HG02588 (cell line): ENCODE results near the gene LMOD2.
A peak's percentile ranks its signal among the peaks of the same experiment; 100 is the strongest.

Experiments used
- ATAC-seq: cut with Tn5 transposase; IDR thresholded peaks from one replicate; pipeline ENCODE4 v1.9.1; 2021; ENCODE audit warnings: mild to moderate bottlenecking, moderate library complexity; ENCODE audit not compliant: unreplicated experiment

LMOD2 gene

DNA sequence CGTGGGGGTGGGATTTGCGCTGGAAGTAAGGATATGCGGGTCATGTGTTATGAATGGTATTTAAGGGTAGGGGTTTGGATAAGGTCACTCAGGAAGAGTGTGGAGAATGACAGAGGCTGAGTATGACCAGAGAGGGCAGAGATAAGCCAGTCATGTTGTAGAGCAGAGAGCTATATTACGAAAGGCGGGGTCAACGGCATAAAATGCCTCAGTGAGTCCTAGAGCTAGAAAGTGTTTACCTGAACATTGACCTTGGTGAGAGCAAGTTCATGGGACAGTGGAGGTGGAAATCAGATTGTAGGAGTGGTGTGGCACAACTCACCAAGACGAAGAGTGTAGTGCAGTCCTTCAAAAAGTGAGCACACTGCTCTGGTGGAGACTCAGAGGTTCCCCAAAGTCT, 13.8 kb downstream of the LMOD2 start:
- ATAC-seq, result no peak

DNA sequence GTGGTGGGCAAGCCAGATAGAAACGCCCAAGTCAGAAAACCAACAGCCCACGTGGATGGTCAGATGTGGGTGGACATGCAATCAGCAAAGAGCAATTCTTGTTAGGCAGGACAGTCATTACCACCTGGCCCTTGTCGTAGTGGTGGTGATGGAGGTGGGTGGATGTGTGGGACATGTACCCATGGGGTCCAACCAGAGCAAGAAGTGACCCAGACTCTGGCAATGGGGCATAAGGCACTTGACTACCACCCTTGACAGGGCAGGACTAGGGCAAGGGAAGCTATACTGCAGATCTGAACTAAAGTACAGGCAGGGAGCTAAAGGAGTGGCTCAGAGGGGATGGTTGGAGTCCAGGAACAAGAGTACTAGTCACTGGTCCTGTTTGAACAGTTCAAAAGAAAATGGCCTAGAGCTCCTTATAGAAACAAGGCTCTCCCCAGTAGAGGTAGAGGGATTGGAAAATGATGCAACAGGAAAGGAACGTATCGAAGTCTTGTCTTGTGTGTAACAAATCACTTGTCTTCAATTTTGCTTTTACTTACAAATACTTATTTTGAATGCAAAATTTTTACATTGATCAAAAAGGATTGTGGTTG, 17.6 kb downstream of the LMOD2 start:
- no peak for ATAC-seq

DNA sequence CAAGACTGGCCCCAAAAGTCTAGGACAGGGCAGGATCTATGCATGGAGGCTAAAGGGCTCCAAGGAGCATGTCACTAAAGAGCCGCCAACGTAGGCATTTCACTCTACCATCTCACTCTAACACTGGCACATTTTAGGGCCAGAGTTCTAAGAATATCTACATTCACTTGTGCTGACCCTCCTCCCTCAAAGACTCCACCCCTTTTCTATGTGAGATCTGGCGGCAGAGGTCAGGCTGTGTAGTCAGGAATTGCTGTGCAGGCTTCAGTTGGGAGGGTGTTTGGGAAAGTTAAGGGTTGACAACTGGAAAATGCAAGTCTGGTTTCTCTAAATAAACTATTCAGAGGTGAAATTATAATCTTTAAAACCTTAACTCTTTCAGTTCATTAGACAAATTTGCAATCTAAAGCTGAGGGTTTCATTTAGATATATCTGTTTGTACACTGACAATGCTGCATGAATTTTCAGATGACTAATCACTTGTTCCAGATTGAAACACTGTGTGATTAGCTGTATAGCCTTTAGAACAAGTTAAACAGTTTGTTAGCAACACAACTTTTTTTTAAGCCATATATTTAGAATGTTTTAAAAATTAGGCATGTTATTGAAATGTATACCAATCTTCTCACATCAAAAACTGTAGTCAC, 18.2 kb downstream of the LMOD2 start:
- ATAC-seq, result no peak

DNA sequence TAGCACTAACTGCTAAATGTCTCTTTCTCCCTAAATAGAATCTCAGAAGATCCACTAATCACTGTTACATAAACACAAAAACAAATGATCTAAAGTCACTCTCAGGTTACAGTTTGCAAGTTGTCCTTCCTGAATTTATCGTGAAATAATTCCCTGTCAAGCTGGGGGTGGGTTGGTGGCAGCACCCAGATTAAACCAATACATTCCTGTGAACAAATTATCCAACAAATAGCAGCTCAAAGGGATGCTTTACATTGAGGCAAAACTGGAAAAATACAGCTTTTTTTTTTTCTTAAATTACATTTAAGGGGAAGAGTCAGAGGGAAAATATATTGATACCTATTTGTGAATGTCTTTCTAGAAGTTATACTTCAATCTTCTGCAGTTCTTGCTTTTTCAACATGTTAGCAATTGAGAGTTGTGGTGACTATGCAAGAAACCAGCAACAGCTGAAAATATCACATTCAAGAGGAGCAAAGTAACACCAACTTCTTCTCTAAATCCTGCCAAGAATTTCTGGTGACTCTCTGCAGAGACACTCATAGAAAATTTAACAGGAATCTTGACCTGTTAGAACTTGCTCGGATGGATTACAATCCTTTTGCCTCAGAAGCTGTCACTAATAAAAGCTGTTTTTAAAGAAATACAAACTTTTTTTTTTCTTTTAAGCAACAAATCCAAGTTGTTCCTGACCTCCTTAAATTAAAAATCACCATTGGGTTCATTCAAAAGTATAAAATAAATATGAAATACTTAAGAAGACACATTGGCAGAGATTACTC, 18.9 kb downstream of the LMOD2 start:
- ATAC-seq, result no peak

DNA sequence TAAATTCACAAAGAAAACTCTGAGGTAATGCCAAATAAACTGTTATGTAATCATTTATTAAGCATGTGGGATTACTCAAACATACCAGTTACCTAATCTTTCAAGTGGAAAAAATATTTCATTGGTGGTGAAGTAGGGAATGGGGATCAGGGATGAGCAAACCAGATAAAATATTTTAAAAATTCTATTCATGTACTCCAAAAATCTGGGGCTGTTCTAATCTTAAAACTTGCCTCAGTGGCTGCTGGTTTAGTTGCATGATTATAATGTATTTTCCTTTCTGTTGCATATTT, 19.5 kb downstream of the LMOD2 start:
- ATAC-seq, result no peak

DNA sequence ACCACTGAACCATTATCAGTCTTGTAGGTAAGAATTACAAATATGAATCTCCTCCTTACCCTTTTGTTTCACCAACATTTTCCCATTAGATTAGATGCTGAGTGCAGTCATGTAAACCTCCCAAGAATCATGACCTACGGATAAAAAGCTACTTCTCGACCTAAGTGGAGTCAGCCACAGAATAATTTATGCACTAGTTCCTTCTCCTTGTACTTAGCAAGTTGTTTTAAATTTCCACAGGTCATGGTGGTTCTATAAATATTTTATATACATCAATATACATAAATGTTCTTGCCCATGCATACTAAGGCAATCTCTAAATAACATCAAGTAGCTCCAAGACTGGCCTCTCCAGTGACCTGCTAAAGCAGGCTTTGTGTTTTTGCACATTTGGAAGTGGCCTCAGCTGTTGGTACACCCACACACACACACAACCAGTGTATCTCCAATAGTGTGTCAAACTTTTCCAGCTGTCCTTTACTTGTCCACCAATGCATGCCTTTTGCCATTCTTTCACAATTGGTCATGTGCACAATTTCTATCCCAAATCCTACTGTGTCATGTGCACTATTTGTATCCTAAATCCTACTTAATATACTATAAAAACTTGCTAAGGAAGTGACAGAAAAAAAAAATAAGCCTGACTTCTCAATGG, 21.5 kb downstream of the LMOD2 start:
- ATAC-seq, result no peak

DNA sequence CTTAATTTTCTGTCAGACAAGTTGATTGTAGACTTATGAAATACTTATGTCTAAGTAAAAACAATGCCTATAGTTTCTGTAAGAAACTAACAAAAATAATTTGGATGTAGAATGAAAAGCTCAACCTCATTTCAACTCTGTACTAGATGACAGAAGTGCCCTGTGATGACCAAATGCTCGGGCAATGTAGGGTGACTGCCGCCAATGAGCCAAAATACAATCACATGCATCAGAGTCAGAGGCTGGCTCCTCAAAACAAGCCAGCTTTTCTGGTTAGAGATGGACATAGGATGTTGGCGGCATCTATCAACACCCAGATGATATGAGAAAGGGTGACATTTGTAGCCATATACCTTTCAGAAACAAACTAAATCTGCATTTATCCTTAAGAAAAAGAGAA, 23.9 kb downstream of the LMOD2 start:
- no peak for ATAC-seq

DNA sequence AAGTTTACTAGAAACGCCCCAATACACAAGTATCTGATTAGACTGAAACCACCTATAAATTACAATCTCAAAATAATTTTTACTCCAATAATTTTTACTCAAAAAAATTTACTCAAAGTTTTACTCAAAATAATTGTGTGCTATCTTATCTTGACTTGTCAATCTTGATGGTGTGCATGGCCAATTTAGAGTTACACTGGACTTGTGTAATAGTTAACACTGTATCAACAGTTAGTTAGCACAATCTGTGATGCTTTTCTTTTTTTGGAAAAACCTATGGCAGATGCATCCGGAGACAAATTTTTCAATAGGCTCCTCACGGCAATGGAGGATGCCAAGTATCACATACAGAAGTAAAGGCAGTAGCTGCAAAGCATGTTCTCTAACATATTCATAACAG, 24.9 kb downstream of the LMOD2 start:
- no peak for ATAC-seq

DNA sequence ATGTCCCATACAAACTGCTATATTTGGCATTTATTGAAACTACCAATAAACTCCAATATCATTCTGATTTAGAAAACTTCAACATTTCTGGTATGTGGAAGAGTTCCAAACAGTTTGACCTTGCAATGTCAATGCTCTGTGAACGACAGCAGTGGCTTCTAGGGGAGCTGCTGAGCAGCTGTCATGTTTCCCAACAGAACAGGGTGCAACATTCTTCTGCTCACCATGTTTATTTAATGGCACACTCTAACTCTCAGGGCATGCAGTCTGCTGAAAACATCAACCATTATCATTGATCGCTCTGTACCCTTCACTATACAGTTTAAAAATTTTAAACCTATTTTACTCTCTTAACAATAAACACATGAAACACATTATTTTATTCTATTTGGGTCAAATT, 25.9 kb downstream of the LMOD2 start:
- no peak for ATAC-seq

DNA sequence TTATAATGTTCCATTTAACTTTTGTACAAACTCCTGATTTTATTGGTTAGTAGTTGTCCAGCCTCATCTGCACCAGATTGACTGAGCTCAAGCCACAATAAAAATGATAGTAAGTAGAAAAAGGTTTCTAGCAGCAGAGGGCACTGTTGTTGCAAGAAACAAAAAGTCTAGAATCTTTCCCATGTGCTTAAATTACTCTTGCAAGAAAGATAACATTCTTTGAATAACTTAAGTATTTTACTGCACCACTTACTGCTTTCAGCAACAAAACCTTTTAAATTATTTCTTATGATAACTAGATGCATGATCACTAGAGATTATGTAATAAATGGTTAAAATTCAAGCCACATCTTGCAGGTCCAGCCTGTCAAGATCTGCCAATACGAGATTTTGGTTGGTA, 27.0 kb downstream of the LMOD2 start:
- peak; percentile 58 for ATAC-seq

DNA sequence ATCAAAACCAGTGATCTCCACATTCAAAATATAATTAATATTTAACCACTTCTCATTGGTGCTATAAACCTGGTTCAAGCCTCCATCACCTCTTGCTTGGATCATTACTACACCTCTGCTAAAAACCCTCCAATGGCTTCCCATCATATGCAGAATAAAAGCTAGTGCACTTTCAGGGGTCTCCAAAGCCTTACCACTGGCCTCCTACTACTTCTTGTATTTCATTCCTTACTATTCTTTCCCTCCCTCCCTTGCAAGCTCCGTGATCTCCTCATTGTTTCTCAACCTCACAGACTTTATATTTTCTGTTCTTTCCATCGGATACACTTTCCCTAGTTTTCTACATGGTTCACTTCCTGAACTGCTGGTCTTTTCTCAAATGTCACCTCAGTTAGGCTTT, 31.5 kb downstream of the LMOD2 start:
- no peak for ATAC-seq

DNA sequence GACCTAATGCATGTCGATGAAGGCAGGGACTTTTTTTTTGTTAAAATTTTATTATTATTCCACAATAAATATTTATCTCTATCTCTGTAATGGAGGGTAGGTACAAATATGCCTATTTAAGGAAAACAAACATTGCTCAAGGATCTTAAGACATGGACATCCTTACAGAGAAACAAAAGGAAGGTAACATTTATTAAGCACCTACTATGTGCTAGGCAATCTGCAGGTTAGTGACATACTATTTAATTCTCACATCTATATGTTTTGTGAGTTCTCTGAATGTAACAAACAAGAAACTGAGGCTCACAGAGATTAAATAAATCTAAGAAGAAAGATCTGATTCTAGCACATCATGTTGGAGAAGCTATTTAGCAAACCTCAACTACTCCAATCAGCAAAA, 32.1 kb downstream of the LMOD2 start:
- no peak for ATAC-seq

DNA sequence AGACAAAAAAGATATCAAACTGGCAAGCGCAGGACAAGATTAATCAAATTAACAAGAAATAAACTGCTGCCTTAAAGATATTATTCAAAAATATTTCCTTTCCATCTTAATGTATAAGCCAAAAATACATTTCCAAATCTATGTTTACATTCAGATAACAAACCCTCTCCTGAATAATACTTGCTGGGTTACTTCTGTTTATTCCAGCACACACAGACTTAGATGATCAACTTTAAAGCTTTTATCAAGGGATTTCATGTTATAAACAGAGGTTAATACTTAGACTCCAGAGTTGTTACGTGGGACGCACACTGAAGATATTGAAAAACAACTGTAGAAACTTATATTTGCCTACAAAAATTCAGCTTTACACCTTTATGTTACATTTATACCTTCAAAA, 33.6 kb downstream of the LMOD2 start:
- no peak for ATAC-seq

DNA sequence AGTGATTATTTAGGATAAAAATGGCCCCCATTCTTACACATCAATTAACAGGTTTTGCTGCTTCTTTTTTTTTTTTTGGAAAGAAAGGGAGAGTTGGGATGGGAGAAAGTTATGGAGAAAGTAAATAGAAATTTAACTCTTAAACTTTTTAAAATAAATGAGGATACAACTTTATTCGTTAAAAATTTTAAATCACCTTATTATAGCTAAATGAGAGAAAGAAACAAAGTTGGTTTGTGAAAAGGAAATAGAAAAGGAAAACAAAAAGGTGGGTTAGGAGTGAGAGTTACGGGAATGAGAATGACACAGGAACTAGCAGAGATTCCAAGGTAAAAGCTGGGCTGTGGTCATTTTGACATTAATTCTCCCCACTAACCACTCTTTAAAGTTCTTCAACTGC, 34.9 kb downstream of the LMOD2 start:
- ATAC-seq, result no peak

DNA sequence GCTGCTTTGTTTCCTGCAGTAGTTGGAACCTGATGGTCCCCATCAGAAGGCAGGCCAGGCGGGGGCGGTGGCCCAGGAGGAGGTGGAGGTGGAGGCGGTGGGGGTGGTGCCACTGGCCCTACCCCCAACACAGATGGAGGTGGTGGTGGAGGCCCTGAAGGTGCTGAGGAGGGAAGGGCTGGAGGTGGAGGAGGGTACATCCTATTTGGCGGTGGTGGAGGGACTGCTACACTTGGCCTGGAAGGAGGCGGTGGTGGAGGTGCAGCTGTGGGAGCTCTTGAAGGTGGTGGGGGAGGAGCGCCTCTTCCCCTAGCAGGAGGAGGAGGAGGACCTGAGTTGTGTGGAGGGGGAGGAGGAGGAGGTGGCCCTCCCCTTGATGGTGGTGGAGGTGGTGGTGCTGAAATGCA, 36.8 kb downstream of the LMOD2 start:
- no peak for ATAC-seq

DNA sequence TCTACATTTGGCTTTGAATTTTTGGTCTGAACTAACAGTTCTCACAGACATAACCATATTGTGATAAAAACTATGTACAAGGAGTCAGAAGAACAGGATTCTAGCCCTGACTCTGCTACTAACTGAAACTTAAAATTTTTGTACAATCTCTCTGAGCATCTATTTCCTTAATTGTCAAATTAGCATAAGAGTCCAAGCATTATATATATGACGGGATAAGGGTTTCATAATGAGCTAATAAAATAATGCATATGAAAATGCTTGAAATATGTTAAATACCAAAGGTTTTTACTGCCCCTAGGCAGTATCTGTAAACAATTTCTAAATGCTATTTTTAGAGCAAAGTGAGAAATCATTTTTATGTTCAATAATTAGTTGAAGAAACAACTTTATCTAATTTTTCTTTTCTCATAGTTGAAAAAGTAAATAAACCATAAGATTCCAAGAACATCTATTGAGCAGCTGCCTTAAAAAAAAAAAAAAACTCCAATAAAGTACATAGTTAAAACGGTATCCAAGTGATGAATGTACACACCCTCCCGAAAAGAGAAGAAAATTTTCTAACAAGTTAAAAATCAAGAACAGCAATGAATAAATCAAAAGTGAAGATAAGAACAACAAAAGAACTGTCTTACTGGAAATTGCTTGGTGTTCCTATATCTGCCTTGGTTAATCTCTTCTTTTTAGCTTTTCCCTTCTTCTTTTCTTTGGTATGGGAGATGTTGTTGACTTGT, 40.4 kb downstream of the LMOD2 start:
- no peak for ATAC-seq

DNA sequence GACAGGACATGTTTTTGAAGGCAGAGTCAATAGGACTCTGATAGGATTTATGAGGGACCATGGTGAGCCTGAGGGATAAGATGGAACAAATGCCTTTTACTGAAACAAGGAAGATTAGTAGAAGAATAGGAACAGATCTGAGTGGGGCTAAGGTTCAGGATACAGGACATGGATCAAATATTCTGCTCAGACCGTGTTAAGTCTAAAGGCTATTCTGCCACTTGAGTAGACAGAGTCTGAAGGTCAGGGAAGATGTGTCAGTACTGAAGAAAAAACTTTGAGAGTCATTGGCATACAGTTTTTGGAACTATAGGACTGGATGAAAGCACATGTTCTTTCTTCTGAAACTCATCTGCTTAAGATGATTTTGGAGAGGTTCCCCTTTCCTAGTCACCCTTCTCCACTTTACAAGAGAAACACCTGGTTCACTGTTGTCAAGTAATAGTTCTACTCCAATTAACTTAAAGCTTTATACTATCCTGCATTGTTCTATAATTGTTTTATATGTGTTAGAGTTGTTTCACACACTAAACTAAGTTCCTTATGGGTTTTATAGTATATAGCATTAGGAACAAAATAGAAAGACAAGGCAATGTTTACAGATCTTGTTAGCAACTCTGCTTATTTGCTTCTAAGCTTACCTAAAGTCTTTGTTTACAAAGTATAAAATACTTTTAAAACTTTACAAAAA, 49.7 kb downstream of the LMOD2 start:
- ATAC-seq, result no peak

DNA sequence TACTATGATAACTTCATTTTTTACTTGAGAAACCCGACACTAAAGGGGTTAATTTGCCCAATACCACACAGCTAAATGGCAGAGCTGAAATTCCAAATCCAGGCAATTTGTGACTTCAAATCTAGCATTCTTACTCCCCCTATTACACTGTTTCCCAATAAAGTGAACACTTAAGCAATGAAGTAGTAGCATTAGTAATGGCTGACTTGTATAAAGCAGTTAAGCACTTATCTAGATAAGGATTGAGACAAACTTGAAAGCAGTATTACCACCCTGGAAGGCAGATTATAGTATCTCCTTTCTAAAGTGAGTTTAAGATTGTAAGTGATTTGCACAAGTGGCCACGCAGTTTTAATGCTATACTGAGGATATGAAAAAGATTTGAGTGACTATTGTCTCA, 53.9 kb downstream of the LMOD2 start:
- ATAC-seq, result no peak

DNA sequence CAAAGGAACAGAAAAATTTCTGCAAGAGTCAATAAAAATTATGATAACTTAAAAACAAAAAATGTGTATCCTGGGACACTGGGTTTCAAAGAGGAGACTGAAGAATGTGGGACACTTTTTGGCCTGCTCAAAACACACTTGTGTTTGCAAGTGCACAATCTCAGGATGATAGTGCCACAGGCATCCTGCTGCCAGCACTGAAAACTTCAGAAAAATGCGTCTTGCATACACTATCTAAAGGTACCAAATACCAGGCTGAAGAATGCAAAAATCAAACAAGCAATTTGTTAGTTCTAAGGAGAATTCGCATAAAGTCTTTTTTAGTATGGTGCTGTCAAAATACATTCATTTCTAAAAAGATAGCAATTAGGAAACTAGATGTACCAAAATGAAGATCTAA, 55.0 kb downstream of the LMOD2 start:
- no peak for ATAC-seq

DNA sequence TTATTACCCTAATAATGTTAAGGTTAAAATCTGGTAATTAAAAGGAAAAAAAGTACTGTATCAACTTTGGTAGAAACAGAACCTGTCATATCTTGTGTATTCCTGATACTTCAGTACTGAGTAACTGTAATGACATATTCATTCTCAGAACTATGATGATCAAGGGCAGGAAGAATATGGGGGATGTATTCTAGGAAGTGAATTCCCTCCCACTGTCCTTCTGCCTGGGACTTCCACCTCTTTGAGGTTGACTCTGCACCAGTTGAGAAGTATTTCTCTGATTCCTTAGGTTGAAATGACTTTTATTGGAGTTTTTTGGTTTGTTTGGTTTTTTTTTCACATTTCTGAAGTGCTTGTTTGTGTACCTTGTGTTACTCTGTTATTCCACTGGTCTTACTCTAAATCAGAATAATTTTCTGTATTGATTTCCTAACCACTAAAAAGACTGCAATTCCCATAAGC, 56.2 kb downstream of the LMOD2 start:
- no peak for ATAC-seq

DNA sequence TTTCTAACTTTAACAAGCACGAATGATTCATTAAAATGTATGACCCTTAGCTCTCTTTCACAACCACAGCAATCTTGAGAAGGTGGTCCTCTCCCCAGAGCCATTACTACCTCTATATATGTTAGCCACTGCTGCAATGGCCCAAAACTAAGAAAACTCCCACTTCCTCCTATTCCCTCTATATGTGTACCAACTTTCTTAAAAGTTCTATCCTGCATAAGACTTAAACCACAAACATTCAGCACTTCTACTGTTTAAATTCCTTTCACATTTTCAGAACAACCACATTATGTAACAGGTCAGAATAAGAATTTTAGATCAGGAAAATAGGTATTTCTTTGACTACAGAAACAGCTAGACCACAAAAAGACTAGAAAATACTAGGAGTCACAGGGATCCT, 57.0 kb downstream of the LMOD2 start:
- ATAC-seq, result no peak
